MCF 10A (cell line): ENCODE data around the gene PICALM. TPM values are rescaled to one million over a fixed set of nuclear protein-coding genes. Genes with fewer than 3 reads are reported as not detected.

Source experiments
- BruUV-seq: library from RNA; stranded (reverse); fragments of 400-500 nt; replicated peaks from 2 replicates; lab custom pipeline; 2021; lab: Mats Ljungman, UMichigan
- CTCF ChIA-PET: fragments of 300-600 bp; sonication (Branson Sonifier 250); formaldehyde crosslinking; extraction: SDS; loops from one replicate; lab custom pipeline; 2021; ENCODE audit warnings: antibody characterized with exemption, inconsistent platforms; lab: Yijun Ruan, JAX
- POLR2A ChIA-PET: fragments of 300-600, 350-650 bp; sonication (Branson Sonifier 250); formaldehyde crosslinking; extraction: SDS; loops from one replicate; lab custom pipeline; 2020; ENCODE audit warnings: antibody characterized with exemption, inconsistent platforms; lab: Yijun Ruan, JAX
- DNase-seq: peaks from one replicate; pipeline ENCODE4 v3.0.0-alpha.2; 2018; ENCODE audit not compliant: unreplicated experiment
- H3K27ac Mint-ChIP-seq: one replicate; pipeline ENCODE4 v1.8.0; 2022; ENCODE audit warnings: mild to moderate bottlenecking, low read depth, mixed read lengths; ENCODE audit not compliant: unreplicated experiment
- H3K27me3 Mint-ChIP-seq: one replicate; pipeline ENCODE4 v1.8.0; 2022; ENCODE audit warnings: mixed read lengths; ENCODE audit not compliant: insufficient read depth, unreplicated experiment
- H3K36me3 Mint-ChIP-seq: one replicate; pipeline ENCODE4 v1.8.0; 2022; ENCODE audit warnings: mild to moderate bottlenecking, moderate library complexity, mixed read lengths; ENCODE audit not compliant: insufficient read depth, unreplicated experiment
- H3K4me1 Mint-ChIP-seq: one replicate; pipeline ENCODE4 v1.8.0; 2022; ENCODE audit warnings: mixed read lengths; ENCODE audit not compliant: insufficient read depth, unreplicated experiment
- H3K4me3 Mint-ChIP-seq: one replicate; pipeline ENCODE4 v1.8.0; 2022; ENCODE audit warnings: mild to moderate bottlenecking, moderate library complexity, mixed read lengths; ENCODE audit not compliant: unreplicated experiment
- H3K9me3 Mint-ChIP-seq: one replicate; pipeline ENCODE4 v1.8.0; 2022; ENCODE audit warnings: mixed read lengths; ENCODE audit not compliant: unreplicated experiment
- CTCF ChIP-seq: fragments of 200-600 bp; IDR thresholded peaks from one replicate; pipeline ENCODE4 v1.8.0; 2022; ENCODE audit warnings: antibody characterized with exemption, mild to moderate bottlenecking; ENCODE audit not compliant: unreplicated experiment
- intact Hi-C: fragments of 100-400 bp; cut with micrococcal nuclease; formaldehyde crosslinking; loops from 2 replicates; pipeline ENCODE4 v1.14.1; 2022
- total RNA-seq: library from RNA; stranded (reverse); gene quantifications from 2 replicates; pipeline ENCODE4 v1.2.3, GENCODE V29; 2022

Gene PICALM
- total RNA-seq, 1 experiment from 2014 or later = 137 TPM

DNA sequence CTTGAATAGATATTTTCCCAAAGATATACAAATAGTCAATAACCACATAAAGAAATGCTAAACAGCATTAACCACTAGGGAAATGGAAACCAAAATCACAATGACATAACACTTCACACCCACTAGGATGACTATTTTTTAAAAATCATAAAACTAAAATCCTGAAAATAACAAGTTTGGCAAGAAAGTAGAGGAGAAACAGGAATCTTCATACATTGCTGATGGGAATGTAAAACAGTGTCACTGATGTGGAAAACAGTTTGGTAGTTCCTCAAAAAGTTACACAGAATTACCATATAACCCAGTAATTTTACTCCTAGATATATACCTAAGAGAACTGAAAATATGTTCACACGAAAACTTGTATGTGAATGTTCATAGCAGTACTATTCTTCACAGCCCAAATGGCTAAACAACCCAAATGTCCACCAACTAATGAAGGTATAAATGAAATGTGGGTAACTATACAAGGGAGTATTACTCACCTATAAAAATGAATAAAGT lies 12.5 kb downstream of the PICALM start:
- Mint-ChIP-seq H3K27ac (no peak overlapping the region), H3K4me3 (no peak overlapping the region), H3K9me3 (no peaks in the 10 kb centered on the region), H3K27me3 (no peaks in the 10 kb centered on the region), H3K36me3 (no peaks in the 10 kb centered on the region), H3K4me1 (peaks cover 39% of the 10 kb centered on the region)
- POLR2A ChIA-PET = no interaction called here
- intact Hi-C loops = no loop called here
- no peak for DNase-seq
- no TSS peak for BruUV-seq
- TF ChIP-seq CTCF = no peak
- CTCF ChIA-PET = no interaction called here

- no peaks in the 10 kb centered on the region for H3K9me3 Mint-ChIP-seq
- H3K4me3 Mint-ChIP-seq = no peak overlapping the region
- intact Hi-C loops = no loop called here
- BruUV-seq = no TSS peak
- peaks cover 25% of the 10 kb centered on the region for H3K4me1 Mint-ChIP-seq
- no peak overlapping the region for H3K27ac Mint-ChIP-seq
- H3K27me3 Mint-ChIP-seq = no peaks in the 10 kb centered on the region
- CTCF ChIA-PET = interaction anchor here (0.6 to 5.4 kb wide), 6 partner anchors 9 to 141 kb away, joined by 3 to 38 read pairs (median 3); no protein-coding TSS in a partner anchor
- DNase-seq = no peak
- H3K36me3 Mint-ChIP-seq = no peaks in the 10 kb centered on the region
- no peak for TF ChIP-seq CTCF
- POLR2A ChIA-PET = interaction anchor here (0.7 to 3.9 kb wide), 3 partner anchors 10 to 95 kb away, joined by 3 to 13 read pairs (median 4); partner anchors contain the start of gene PICALM
These were observed 15.9 kb downstream of the PICALM start for GRCh38 chr11:86052693-86053641.

DNA sequence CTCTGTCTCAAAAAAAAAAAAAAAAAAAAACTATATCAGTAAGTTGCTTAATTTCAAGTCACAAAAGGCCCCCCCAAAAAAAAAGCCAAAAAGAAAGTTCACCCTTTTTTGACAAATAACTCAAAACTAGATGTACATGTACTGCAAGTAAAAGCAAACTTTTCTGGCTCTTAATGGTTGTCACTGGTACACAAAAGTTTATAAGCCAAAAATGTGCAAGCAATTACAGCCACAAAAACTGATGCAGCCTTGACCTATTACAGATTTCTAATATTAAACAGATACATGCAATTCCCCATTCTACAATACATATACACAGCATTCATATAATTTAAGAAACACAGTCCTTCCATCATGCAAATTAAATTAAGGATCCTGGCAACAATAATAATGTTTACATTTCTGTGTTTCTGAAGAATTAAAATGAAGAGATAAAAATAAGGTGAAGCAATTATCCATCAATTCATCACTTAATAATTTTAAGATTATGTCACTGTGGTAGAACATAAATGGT lies 18.6 kb downstream of the PICALM start:
- Mint-ChIP-seq H3K27me3 (no peaks in the 10 kb centered on the region), H3K4me1 (peaks cover 47% of the 10 kb centered on the region), H3K9me3 (no peaks in the 10 kb centered on the region), H3K36me3 (no peaks in the 10 kb centered on the region), H3K27ac (no peak overlapping the region), H3K4me3 (no peak overlapping the region)
- TF ChIP-seq CTCF = no peak
- ChIA-PET POLR2A (interaction anchor here (0.5 to 3.9 kb wide), 2 partner anchors 18 to 196 kb away, joined by 4 to 13 read pairs; partner anchors contain the start of gene PICALM), CTCF (interaction anchor here (0.6 to 0.7 kb wide), 2 partner anchors 12 to 168 kb away, joined by 3 read pairs; no protein-coding TSS in a partner anchor)
- BruUV-seq = no TSS peak
- no peak for DNase-seq
- intact Hi-C loops = no loop called here
